CD14-positive monocyte (primary cell): ENCODE results near the gene LRP1. TPM values are rescaled to one million over a fixed set of nuclear protein-coding genes. Genes with fewer than 3 reads are reported as not detected.

Experiments used
- DNase-seq, 3 donors: peaks; one replicate each; pipeline ENCODE4 v3.0.0-alpha.2; 2011 to 2022
- H2AFZ ChIP-seq: 2 replicates; pipeline ENCODE4 v1.6.0; 2012; ENCODE audit warnings: mild to moderate bottlenecking, low read depth, low read length, inconsistent platforms; ENCODE audit not compliant: insufficient read depth, poor library complexity, severe bottlenecking
- H3K27ac ChIP-seq, 2 donors: 1 replicate in 1 of 2; 2 replicates in 1 of 2; pipeline ENCODE4 v1.5.1; 2012 to 2013; ENCODE audit warnings: low read length in 2 of 2, control low read depth in 1 of 2, inconsistent platforms in 1 of 2, low read depth in 1 of 2, mild to moderate bottlenecking in 1 of 2
- H3K27me3 ChIP-seq, 2 donors: one replicate each; pipeline versions ENCODE4 v1.6.0 to v1.6.1; 2011 to 2013; ENCODE audit warnings: low read length in 2 of 2; ENCODE audit not compliant: control insufficient read depth in 2 of 2, insufficient read depth in 2 of 2
- H3K36me3 ChIP-seq, 2 donors: replicated peaks in 1 of 2; 1 replicate in 1 of 2; 2 replicates in 1 of 2; pipeline versions ENCODE4 v1.5.1 to v1.6.1; 2012 to 2013; ENCODE audit warnings: low read length in 2 of 2, control low read depth in 1 of 2, inconsistent platforms in 1 of 2, mild to moderate bottlenecking in 1 of 2; ENCODE audit not compliant: insufficient read depth in 2 of 2, control insufficient read depth in 1 of 2
- H3K4me1 ChIP-seq, 2 donors: 1 replicate in 1 of 2; 2 replicates in 1 of 2; pipeline versions ENCODE4 v1.5.1 to v1.6.1; 2012 to 2013; ENCODE audit warnings: low read length in 2 of 2, control low read depth in 1 of 2, inconsistent platforms in 1 of 2, mild to moderate bottlenecking in 1 of 2, moderate library complexity in 1 of 2; ENCODE audit not compliant: insufficient read depth in 2 of 2, control insufficient read depth in 1 of 2
- H3K4me2 ChIP-seq: replicated peaks from 2 replicates; pipeline ENCODE3; 2012; ENCODE audit warnings: low read length, moderate library complexity, mild to moderate bottlenecking; ENCODE audit not compliant: poor library complexity, severe bottlenecking; ENCODE audit errors: extremely low read depth
- H3K4me3 ChIP-seq, 3 experiments: fragments of 200-600 bp in 1 of 3; sonication (generic) in 1 of 3; replicated peaks in 1 of 3; 1 replicate in 2 of 3; 2 replicates in 1 of 3; pipeline ENCODE4 v1.5.1; 2011 to 2013; ENCODE audit warnings: low read length in 3 of 3, mild to moderate bottlenecking in 3 of 3, control low read depth in 2 of 3, low read depth in 2 of 3, inconsistent platforms in 1 of 3, moderate library complexity in 1 of 3
- H3K79me2 ChIP-seq: 2 replicates; pipeline ENCODE4 v1.6.0; 2012; ENCODE audit warnings: mild to moderate bottlenecking, control low read depth, inconsistent platforms, low read length, moderate library complexity; ENCODE audit not compliant: insufficient read depth
- H3K9ac ChIP-seq: 2 replicates; pipeline ENCODE4 v1.6.0; 2017; ENCODE audit warnings: low read length, mild to moderate bottlenecking; ENCODE audit not compliant: insufficient read depth, poor library complexity, severe bottlenecking
- H3K9me3 ChIP-seq, 2 donors: replicated peaks in 1 of 2; 1 replicate in 1 of 2; 2 replicates in 1 of 2; pipeline versions ENCODE4 v1.5.1 to v1.6.1; 2012 to 2013; ENCODE audit warnings: low read length in 2 of 2, control low read depth in 1 of 2; ENCODE audit not compliant: control insufficient read depth in 1 of 2, insufficient read depth in 1 of 2
- H4K20me1 ChIP-seq: 2 replicates; pipeline ENCODE4 v1.6.0; 2012; ENCODE audit warnings: mild to moderate bottlenecking, low read length, control low read depth, moderate library complexity; ENCODE audit not compliant: insufficient read depth
- H3K27ac Mint-ChIP-seq, 7 donors: one replicate each; pipeline ENCODE4 v1.8.0; 2020; ENCODE audit warnings: mild to moderate bottlenecking in 7 of 7, mixed read lengths in 7 of 7, moderate library complexity in 6 of 7, inconsistent platforms in 2 of 7
- H3K27me3 Mint-ChIP-seq, 3 donors: one replicate each; pipeline ENCODE4 v1.8.0; 2021 to 2022; ENCODE audit warnings: low read depth in 3 of 3, mild to moderate bottlenecking in 3 of 3, mixed read lengths in 3 of 3, moderate library complexity in 3 of 3, inconsistent platforms in 1 of 3
- H3K36me3 Mint-ChIP-seq, 2 donors: one replicate each; pipeline ENCODE4 v1.8.0; 2020; ENCODE audit warnings: mixed read lengths in 2 of 2, inconsistent platforms in 1 of 2, mild to moderate bottlenecking in 1 of 2
- H3K4me1 Mint-ChIP-seq: one replicate; pipeline ENCODE4 v1.8.0; 2020; ENCODE audit warnings: mild to moderate bottlenecking, mixed read lengths
- H3K4me3 Mint-ChIP-seq, 2 donors: one replicate each; pipeline ENCODE4 v1.8.0; 2020; ENCODE audit warnings: mild to moderate bottlenecking in 2 of 2, mixed read lengths in 2 of 2, moderate library complexity in 1 of 2
- H3K9me3 Mint-ChIP-seq, 7 donors: one replicate each; pipeline ENCODE4 v1.8.0; 2020 to 2022; ENCODE audit warnings: mixed read lengths in 7 of 7, mild to moderate bottlenecking in 6 of 7, moderate library complexity in 6 of 7, inconsistent platforms in 2 of 7
- CTCF ChIP-seq: fragments of 200-600 bp; IDR thresholded peaks from one replicate; pipeline ENCODE4 v1.8.0; 2022; ENCODE audit warnings: antibody characterized with exemption, mild to moderate bottlenecking
- WGBS: methylation state at CpG from one replicate; pipeline ENCODE4 v1.1.5; 2013; ENCODE audit warnings: missing lambda C conversion rate; ENCODE audit not compliant: insufficient coverage; 5-methylcytosine and 5-hydroxymethylcytosine counted together
- intact Hi-C, 2 donors: fragments of 100-400 bp; cut with micrococcal nuclease; formaldehyde crosslinking; loops; one replicate each; pipeline versions ENCODE4 v1.15.0 to v1.15.1; 2023
- polyA plus RNA-seq, 3 donors: library from polyadenylated mRNA; depleted of rRNA in 1 of 3; unstranded in 2 of 3; stranded (reverse) in 1 of 3; fragments of 300-500 nt in 2 of 3; fragments of >200 nt in 1 of 3; fragmentation: Illumina TruSeq in 2 of 3; gene quantifications; 1 replicate in 2 of 3; 2 replicates in 1 of 3; pipeline ENCODE4 v1.2.3, GENCODE V29; 2012 to 2021

Gene LRP1
- polyA plus RNA-seq, 3 donors, result 5.5 to 246 (median 10.5) TPM

- H3K79me2 ChIP-seq, result peaks cover 38% of the 10 kb centered on the region
- H3K4me3 Mint-ChIP-seq, result peak within 1 kb of the TSS; percentile 95
- H3K9me3 ChIP-seq, result no peaks in the 10 kb centered on the region
- no peak for TF ChIP-seq CTCF
- no peaks in the 10 kb centered on the region for H3K36me3 Mint-ChIP-seq
- H3K27me3 ChIP-seq, result no peaks in the 10 kb centered on the region
- peaks cover 23% of the 10 kb centered on the region for H3K4me1 Mint-ChIP-seq
- H3K27ac Mint-ChIP-seq, result peak within 1 kb of the TSS; percentile 87 to 94 (median 92)
- H3K27me3 Mint-ChIP-seq, result no peaks in the 10 kb centered on the region
- peak within 1 kb of the TSS; percentile 88 for H3K4me2 ChIP-seq
- H3K36me3 ChIP-seq, result no peaks in the 10 kb centered on the region
- no peaks in the 10 kb centered on the region for H3K9me3 Mint-ChIP-seq
- no peaks in the 10 kb centered on the region for H4K20me1 ChIP-seq
- DNase-seq, result peak; percentile 100
- H3K4me3 ChIP-seq, result peak within 1 kb of the TSS; percentile 64 to 90 (median 83)
- H2AFZ ChIP-seq, result peak within 1 kb of the TSS; percentile 83
- H3K9ac ChIP-seq, result peak within 1 kb of the TSS; percentile 59
- H3K27ac ChIP-seq, result peak within 1 kb of the TSS; percentile 31 to 80
- intact Hi-C loops, result loop anchor here in 1 of 2 donors (5.0 kb wide), 1 partner anchor 34 kb away; the partner anchor contains the start of gene STAT6
- WGBS, result 0% methylated on average over 24 of the region's 39 CpGs
- H3K4me1 ChIP-seq, result peaks cover 16 to 21% of the 10 kb centered on the region in 2 donors
Measured at GRCh38 chr12:57078519-57079404, 49.5 kb upstream of the LRP1 start, which contains the start of gene NEMP1. Gene NEMP1, minus strand, starts transcription at chr12:57078791. Its CDS starts 46 bp downstream, at chr12:57078745.

- Histone ChIP-seq H3K4me3 (peak overlapping the region in 1 of 3 experiments; percentile 83), H3K9me3 (no peaks in the 10 kb centered on the region), H3K4me1 (peaks cover 16 to 21% of the 10 kb centered on the region in 2 donors), H3K27ac (peak overlapping the region in 1 of 2 donors; percentile 80), H4K20me1 (no peaks in the 10 kb centered on the region), H3K9ac (no peak overlapping the region), H3K27me3 (no peaks in the 10 kb centered on the region), H3K36me3 (no peaks in the 10 kb centered on the region), H2AFZ (peak overlapping the region; percentile 55), H3K79me2 (peaks cover 27% of the 10 kb centered on the region), H3K4me2 (peak overlapping the region; percentile 66)
- Mint-ChIP-seq H3K4me1 (peaks cover 18% of the 10 kb centered on the region), H3K9me3 (no peaks in the 10 kb centered on the region), H3K27me3 (no peaks in the 10 kb centered on the region), H3K36me3 (no peaks in the 10 kb centered on the region), H3K27ac (peak overlapping the region in 6 of 7 donors; percentile 40 to 92 (median 88)), H3K4me3 (no peak overlapping the region)
- no peak for DNase-seq
- TF ChIP-seq CTCF, result no peak
- no CpG with 5 or more reads among the region's 1 CpG for WGBS
- intact Hi-C loops, result loop anchor here in 1 of 2 donors (5.0 kb wide), 1 partner anchor 32 kb away; the partner anchor contains the start of gene STAT6
Measured at GRCh38 chr12:57079821-57080220, 48.5 kb upstream of the LRP1 start.
